ENCODE data around the gene SEPTIN11.
"Not testable (repeated sequence)": the region's sequence is repeated elsewhere in the genome, so short reads cannot be mapped to it uniquely, and the experiment has no call there.

SEPTIN11 gene

GRCh38 chr4:76952071-76952470 lies 2.5 kb downstream of the SEPTIN11 start:
- no peak for DNase-seq (ENCODE audit: low spot score)

GRCh38 chr4:76952656-76953582 lies 3.4 kb downstream of the SEPTIN11 start:
- no peak for DNase-seq (ENCODE audit: low spot score)

- DNase-seq (ENCODE audit: low spot score) = no peak
Observed at GRCh38 chr4:76953956-76954355, 4.4 kb downstream of the SEPTIN11 start.

GRCh38 chr4:76954489-76954888 lies 4.9 kb downstream of the SEPTIN11 start:
- DNase-seq (ENCODE audit: low spot score) = no peak

- DNase-seq (ENCODE audit: low spot score) = no peak
Observed at GRCh38 chr4:76955182-76955581, 5.6 kb downstream of the SEPTIN11 start.

GRCh38 chr4:76957004-76957738 lies 7.6 kb downstream of the SEPTIN11 start:
- no peak for DNase-seq (ENCODE audit: low spot score)

- no peak for DNase-seq (ENCODE audit: low spot score)
Observed at GRCh38 chr4:76958891-76959290, 9.3 kb downstream of the SEPTIN11 start.

- DNase-seq (ENCODE audit: low spot score) = no peak
Observed at GRCh38 chr4:76960014-76960413, 10.5 kb downstream of the SEPTIN11 start.

GRCh38 chr4:76962406-76963130 lies 13.0 kb downstream of the SEPTIN11 start:
- DNase-seq (ENCODE audit: low spot score) = no peak

- DNase-seq (ENCODE audit: low spot score) = no peak
Observed at GRCh38 chr4:76963131-76963750, 13.7 kb downstream of the SEPTIN11 start.

GRCh38 chr4:76963927-76964326 lies 14.4 kb downstream of the SEPTIN11 start:
- not testable (repeated sequence) for DNase-seq (ENCODE audit: low spot score)

GRCh38 chr4:76964769-76965168 lies 15.2 kb downstream of the SEPTIN11 start:
- DNase-seq (ENCODE audit: low spot score) = no peak

- DNase-seq (ENCODE audit: low spot score) = no peak
Observed at GRCh38 chr4:76965866-76966579, 16.5 kb downstream of the SEPTIN11 start.

GRCh38 chr4:76968937-76969336 lies 19.4 kb downstream of the SEPTIN11 start:
- no peak for DNase-seq (ENCODE audit: low spot score)

- no peak for DNase-seq (ENCODE audit: low spot score)
Observed at GRCh38 chr4:76969495-76969894, 19.9 kb downstream of the SEPTIN11 start.

- no peak for DNase-seq (ENCODE audit: low spot score)
Observed at GRCh38 chr4:76969941-76970529, 20.5 kb downstream of the SEPTIN11 start.

GRCh38 chr4:76972306-76972705 lies 22.8 kb downstream of the SEPTIN11 start:
- no peak for DNase-seq (ENCODE audit: low spot score)

GRCh38 chr4:76974150-76974549 lies 24.6 kb downstream of the SEPTIN11 start:
- no peak for DNase-seq (ENCODE audit: low spot score)

GRCh38 chr4:76977113-76977512 lies 27.6 kb downstream of the SEPTIN11 start:
- no peak for DNase-seq (ENCODE audit: low spot score)

GRCh38 chr4:76977736-76978350 lies 28.3 kb downstream of the SEPTIN11 start:
- DNase-seq (ENCODE audit: low spot score) = peak; percentile 29

All from AG20443 (cell line).